GM19467 (cell line): Measurements from ENCODE around the gene NT5C3A.
"Not testable (repeated sequence)": the region's sequence is repeated elsewhere in the genome, so short reads cannot be mapped to it uniquely, and the experiment has no call there.

Experiments used
- ATAC-seq: cut with Tn5 transposase; IDR thresholded peaks from one replicate; pipeline ENCODE4 v1.9.1; 2021; ENCODE audit warnings: mild to moderate bottlenecking, moderate library complexity; ENCODE audit not compliant: unreplicated experiment

Gene NT5C3A

GRCh38 chr7:33043501-33044400 lies 18.8 kb downstream of the NT5C3A start:
- ATAC-seq: no peak

- no peak for ATAC-seq
These were observed 20.7 kb downstream of the NT5C3A start for GRCh38 chr7:33041631-33042428.

GRCh38 chr7:33040803-33041516 lies 21.6 kb downstream of the NT5C3A start:
- peak; percentile 89 for ATAC-seq

GRCh38 chr7:33039903-33040292 lies 22.7 kb downstream of the NT5C3A start:
- no peak for ATAC-seq

GRCh38 chr7:33039257-33039902 lies 23.2 kb downstream of the NT5C3A start:
- ATAC-seq: no peak

GRCh38 chr7:33038639-33039038 lies 23.9 kb downstream of the NT5C3A start:
- ATAC-seq: no peak

- ATAC-seq: no peak
These were observed 26.8 kb downstream of the NT5C3A start for GRCh38 chr7:33035776-33036175.

GRCh38 chr7:33024189-33024757 lies 38.3 kb downstream of the NT5C3A start:
- no peak for ATAC-seq

GRCh38 chr7:33012364-33012763 lies 50.2 kb downstream of the NT5C3A start:
- no peak for ATAC-seq

GRCh38 chr7:33009734-33010133 lies 52.8 kb downstream of the NT5C3A start:
- no peak for ATAC-seq

GRCh38 chr7:33005690-33006089 lies 56.9 kb downstream of the NT5C3A start:
- not testable (repeated sequence) for ATAC-seq

- ATAC-seq: not testable (repeated sequence)
These were observed 57.4 kb downstream of the NT5C3A start for GRCh38 chr7:33005193-33005592.

- ATAC-seq: not testable (repeated sequence)
These were observed 58.4 kb downstream of the NT5C3A start for GRCh38 chr7:33004104-33004616.

- not testable (repeated sequence) for ATAC-seq
These were observed 59.5 kb downstream of the NT5C3A start for GRCh38 chr7:33003111-33003510.

GRCh38 chr7:32999380-32999779 lies 63.2 kb downstream of the NT5C3A start:
- not testable (repeated sequence) for ATAC-seq

- ATAC-seq: not testable (repeated sequence)
These were observed 64.0 kb downstream of the NT5C3A start for GRCh38 chr7:32998361-32999171.

GRCh38 chr7:32997956-32998355 lies 64.6 kb downstream of the NT5C3A start:
- not testable (repeated sequence) for ATAC-seq

- ATAC-seq: not testable (repeated sequence)
These were observed 69.8 kb downstream of the NT5C3A start for GRCh38 chr7:32992750-32993149.
